ENCODE data around the gene PCDH12. TPM values are rescaled to one million over a fixed set of nuclear protein-coding genes. Genes with fewer than 3 reads are reported as not detected.
A peak's percentile ranks its signal among the peaks of the same experiment; 100 is the strongest.

Gene PCDH12
- total RNA-seq, 1 donor from 2014 or later = not detected

- no peak overlapping the region for H3K27ac Mint-ChIP-seq
- H3K27me3 ChIP-seq = peaks cover 36% of the 10 kb centered on the region
- DNase-seq (ENCODE audit: low spot score) = no peak
These were observed 41.5 kb downstream of the PCDH12 start for GRCh38 chr5:141916522-141916921.

DNA sequence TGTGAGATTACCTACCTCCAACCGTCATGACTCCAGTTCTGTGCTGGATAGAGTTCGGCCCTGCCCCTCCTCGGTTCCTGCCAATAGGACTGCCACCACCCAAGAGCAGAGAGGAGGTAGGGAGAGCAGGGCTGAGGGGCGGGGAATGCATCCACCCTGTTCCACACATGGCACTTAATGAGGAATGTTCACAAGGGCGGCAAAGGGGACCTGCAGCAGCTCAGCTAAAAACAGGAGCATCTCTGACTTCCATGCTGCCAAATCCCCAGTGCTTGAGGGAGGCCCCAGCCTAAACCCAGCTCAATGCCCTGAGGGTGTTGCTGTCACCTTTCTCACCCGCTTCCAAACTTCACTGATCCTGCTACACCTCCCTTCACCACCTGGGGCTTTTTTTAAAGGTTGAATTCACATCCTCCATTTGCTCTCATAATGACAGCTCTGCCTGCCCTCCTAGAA, 42.1 kb downstream of the PCDH12 start:
- peak; percentile 59 for DNase-seq (ENCODE audit: low spot score)
- Mint-ChIP-seq H3K36me3 (no peaks in the 10 kb centered on the region), H3K4me1 (peaks cover 23% of the 10 kb centered on the region), H3K27ac (no peak overlapping the region), H3K4me3 (no peak overlapping the region), H3K27me3 (ENCODE audit: insufficient read depth, low read depth) (peaks cover 10% of the 10 kb centered on the region), H3K9me3 (no peaks in the 10 kb centered on the region)
- Histone ChIP-seq H3K4me3 (no peak overlapping the region), H2AFZ (replicated peaks) (peak overlapping the region; percentile 5), H3K9ac (no peak overlapping the region), H3K4me2 (peak overlapping the region; percentile 49), H3K79me2 (ENCODE audit: low read depth) (no peaks in the 10 kb centered on the region), H4K20me1 (ENCODE audit: low read depth) (no peaks in the 10 kb centered on the region), H3F3A (ENCODE audit: low read depth) (peaks cover 23% of the 10 kb centered on the region), H3K27me3 (peaks cover 36% of the 10 kb centered on the region), H3K4me1 (peaks cover 14% of the 10 kb centered on the region), H3K36me3 (no peaks in the 10 kb centered on the region), H3K9me3 (ENCODE audit: low read depth) (no peaks in the 10 kb centered on the region), H3K27ac (no peak overlapping the region)
- no peak for TF ChIP-seq EZH2 (IDR thresholded peaks at IDR 0.05)
- no peak for TF ChIP-seq EZH2phosphoT487 (IDR thresholded peaks at IDR 0.05)
- no peak for TF ChIP-seq CTCF (IDR thresholded peaks at IDR 0.05)

More at GRCh38 chr5:141916522-141916921, 41.5 kb downstream of the PCDH12 start:
- Histone ChIP-seq H3K36me3 (no peaks in the 10 kb centered on the region), H3K4me1 (peaks cover 14% of the 10 kb centered on the region), H2AFZ (replicated peaks) (no peak overlapping the region), H3K4me3 (no peak overlapping the region), H3K4me2 (no peak overlapping the region), H3K9me3 (ENCODE audit: low read depth) (no peaks in the 10 kb centered on the region), H3K9ac (no peak overlapping the region), H3K79me2 (ENCODE audit: low read depth) (no peaks in the 10 kb centered on the region), H3F3A (ENCODE audit: low read depth) (peaks cover 28% of the 10 kb centered on the region), H3K27ac (no peak overlapping the region), H4K20me1 (ENCODE audit: low read depth) (no peaks in the 10 kb centered on the region)
- H3K4me1 Mint-ChIP-seq = peaks cover 23% of the 10 kb centered on the region
- H3K9me3 Mint-ChIP-seq = no peaks in the 10 kb centered on the region
- H3K4me3 Mint-ChIP-seq = no peak overlapping the region
- H3K36me3 Mint-ChIP-seq = no peaks in the 10 kb centered on the region
- no peak for TF ChIP-seq EZH2 (IDR thresholded peaks at IDR 0.05)
- no peak for TF ChIP-seq EZH2phosphoT487 (IDR thresholded peaks at IDR 0.05)
- TF ChIP-seq CTCF (IDR thresholded peaks at IDR 0.05) = no peak
- H3K27me3 Mint-ChIP-seq (ENCODE audit: insufficient read depth, low read depth) = peaks cover 10% of the 10 kb centered on the region

GRCh38 chr5:141914797-141915196, 43.2 kb downstream of the PCDH12 start:
- peak overlapping the region; percentile 69 for H3K4me3 Mint-ChIP-seq
- peaks cover 14% of the 10 kb centered on the region for H3K4me1 ChIP-seq
- no peaks in the 10 kb centered on the region for H3K9me3 Mint-ChIP-seq

More at GRCh38 chr5:141914797-141915196, 43.2 kb downstream of the PCDH12 start:
- H3K9me3 ChIP-seq (ENCODE audit: low read depth) = no peaks in the 10 kb centered on the region
- H3K79me2 ChIP-seq (ENCODE audit: low read depth) = no peaks in the 10 kb centered on the region
- no peak overlapping the region for H3K4me3 ChIP-seq
- H3K27me3 ChIP-seq = peaks cover 36% of the 10 kb centered on the region
- H2AFZ ChIP-seq (replicated peaks) = no peak overlapping the region
- peaks cover 23% of the 10 kb centered on the region for H3F3A ChIP-seq (ENCODE audit: low read depth)
- no peak overlapping the region for H3K9ac ChIP-seq
- H3K36me3 Mint-ChIP-seq = no peaks in the 10 kb centered on the region
- H3K36me3 ChIP-seq = no peaks in the 10 kb centered on the region
- no peak for DNase-seq (ENCODE audit: low spot score)
- H3K27ac Mint-ChIP-seq = no peak overlapping the region
- H3K27ac ChIP-seq = no peak overlapping the region
- H3K4me2 ChIP-seq = no peak overlapping the region
- no peaks in the 10 kb centered on the region for H4K20me1 ChIP-seq (ENCODE audit: low read depth)
- TF ChIP-seq EZH2 (IDR thresholded peaks at IDR 0.05) (no peak), EZH2phosphoT487 (IDR thresholded peaks at IDR 0.05) (no peak), CTCF (IDR thresholded peaks at IDR 0.05) (no peak)
- peaks cover 10% of the 10 kb centered on the region for H3K27me3 Mint-ChIP-seq (ENCODE audit: insufficient read depth, low read depth)
- H3K4me1 Mint-ChIP-seq = peaks cover 23% of the 10 kb centered on the region

Data from neural progenitor cell (in vitro differentiated cells).